ENCODE results near the gene SGCD.
A peak's percentile ranks its signal among the peaks of the same experiment; 100 is the strongest.

SGCD gene

GRCh38 chr5:156469636-156470035 is 142.7 kb downstream of the SGCD start:
- FAIRE-seq = no peak

- no peak for FAIRE-seq
These were observed 144.9 kb downstream of the SGCD start for GRCh38 chr5:156471893-156472292.

GRCh38 chr5:156473269-156473908 is 146.4 kb downstream of the SGCD start:
- no peak for FAIRE-seq

GRCh38 chr5:156474251-156474650 is 147.3 kb downstream of the SGCD start:
- FAIRE-seq = no peak

- peak; percentile 75 for FAIRE-seq
These were observed 148.5 kb downstream of the SGCD start for GRCh38 chr5:156475182-156476157.

- no peak for FAIRE-seq
These were observed 149.2 kb downstream of the SGCD start for GRCh38 chr5:156476158-156476551.

GRCh38 chr5:156476678-156477077 is 149.7 kb downstream of the SGCD start:
- FAIRE-seq = no peak

- FAIRE-seq = no peak
These were observed 150.2 kb downstream of the SGCD start for GRCh38 chr5:156477196-156477595.

- FAIRE-seq = no peak
These were observed 152.9 kb downstream of the SGCD start for GRCh38 chr5:156479849-156480248.

- no peak for FAIRE-seq
These were observed 154.8 kb downstream of the SGCD start for GRCh38 chr5:156481741-156482140.

GRCh38 chr5:156482818-156483217 is 155.9 kb downstream of the SGCD start:
- FAIRE-seq = no peak

GRCh38 chr5:156486394-156487238 is 159.7 kb downstream of the SGCD start:
- no peak for FAIRE-seq

GRCh38 chr5:156491766-156492165 is 164.8 kb downstream of the SGCD start:
- no peak for FAIRE-seq

GRCh38 chr5:156496291-156496690 is 169.3 kb downstream of the SGCD start:
- FAIRE-seq = no peak

GRCh38 chr5:156497804-156498208 is 170.8 kb downstream of the SGCD start:
- FAIRE-seq = no peak

- FAIRE-seq = no peak
These were observed 171.4 kb downstream of the SGCD start for GRCh38 chr5:156498226-156498980.

- no peak for FAIRE-seq
These were observed 173.8 kb downstream of the SGCD start for GRCh38 chr5:156500755-156501154.

GRCh38 chr5:156505101-156505500 is 178.1 kb downstream of the SGCD start:
- no peak for FAIRE-seq

- no peak for FAIRE-seq
These were observed 186.3 kb downstream of the SGCD start for GRCh38 chr5:156513123-156513815.

GRCh38 chr5:156515121-156515520 is 188.2 kb downstream of the SGCD start:
- FAIRE-seq = peak; percentile 82

- FAIRE-seq = no peak
These were observed 188.9 kb downstream of the SGCD start for GRCh38 chr5:156515803-156516360.
